ENCODE data around the gene SCYL2.
A peak's percentile ranks its signal among the peaks of the same experiment; 100 is the strongest.
"Not testable (repeated sequence)": the region's sequence is repeated elsewhere in the genome, so short reads cannot be mapped to it uniquely, and the experiment has no call there.

SCYL2 gene

GRCh38 chr12:100263131-100263530 is 3.8 kb upstream of the SCYL2 start:
- no peak for DNase-seq (ENCODE audit: low read depth)

GRCh38 chr12:100265107-100265506 is 1.9 kb upstream of the SCYL2 start:
- not testable (repeated sequence) for DNase-seq (ENCODE audit: low read depth)

- no peak for DNase-seq (ENCODE audit: low read depth)
These were observed 1.0 kb upstream of the SCYL2 start for GRCh38 chr12:100265732-100266584.

GRCh38 chr12:100266585-100266834 is 467 bp upstream of the SCYL2 start:
- DNase-seq (ENCODE audit: low read depth) = no peak

GRCh38 chr12:100267603-100268281 is 765 bp downstream of the SCYL2 start:
- peak; percentile 41 for DNase-seq (ENCODE audit: low read depth)

GRCh38 chr12:100268835-100269564 is 2.0 kb downstream of the SCYL2 start:
- DNase-seq (ENCODE audit: low read depth) = peak; percentile 17

GRCh38 chr12:100273782-100274181 is 6.8 kb downstream of the SCYL2 start:
- DNase-seq (ENCODE audit: low read depth) = no peak

GRCh38 chr12:100274291-100274690 is 7.3 kb downstream of the SCYL2 start:
- DNase-seq (ENCODE audit: low read depth) = no peak

- no peak for DNase-seq (ENCODE audit: low read depth)
These were observed 12.2 kb downstream of the SCYL2 start for GRCh38 chr12:100279159-100279558.

- DNase-seq (ENCODE audit: low read depth) = peak; percentile 12
These were observed 12.7 kb downstream of the SCYL2 start for GRCh38 chr12:100279607-100280244.

- not testable (repeated sequence) for DNase-seq (ENCODE audit: low read depth)
These were observed 17.6 kb downstream of the SCYL2 start for GRCh38 chr12:100284556-100284955.

GRCh38 chr12:100289038-100289437 is 22.1 kb downstream of the SCYL2 start:
- no peak for DNase-seq (ENCODE audit: low read depth)

GRCh38 chr12:100290016-100290415 is 23.0 kb downstream of the SCYL2 start:
- DNase-seq (ENCODE audit: low read depth) = no peak

- DNase-seq (ENCODE audit: low read depth) = no peak
These were observed 26.0 kb downstream of the SCYL2 start for GRCh38 chr12:100293017-100293416.

- DNase-seq (ENCODE audit: low read depth) = not testable (repeated sequence)
These were observed 27.4 kb downstream of the SCYL2 start for GRCh38 chr12:100294366-100294765.

- DNase-seq (ENCODE audit: low read depth) = peak; percentile 53
These were observed 29.0 kb downstream of the SCYL2 start for GRCh38 chr12:100295764-100296555.

GRCh38 chr12:100302081-100302480 is 35.1 kb downstream of the SCYL2 start:
- no peak for DNase-seq (ENCODE audit: low read depth)

GRCh38 chr12:100303831-100304230 is 36.9 kb downstream of the SCYL2 start:
- no peak for DNase-seq (ENCODE audit: low read depth)

GRCh38 chr12:100304334-100304733 is 37.4 kb downstream of the SCYL2 start:
- DNase-seq (ENCODE audit: low read depth) = not testable (repeated sequence)

GRCh38 chr12:100308138-100308537 is 41.2 kb downstream of the SCYL2 start:
- DNase-seq (ENCODE audit: low read depth) = not testable (repeated sequence)

GRCh38 chr12:100311317-100311716 is 44.3 kb downstream of the SCYL2 start:
- no peak for DNase-seq (ENCODE audit: low read depth)

GRCh38 chr12:100317371-100317770 is 50.4 kb downstream of the SCYL2 start:
- no peak for DNase-seq (ENCODE audit: low read depth)
